IMR-90 (cell line): ENCODE results near the gene CDK6. TPM values are rescaled to one million over a fixed set of nuclear protein-coding genes. Genes with fewer than 3 reads are reported as not detected.

ENCODE experiments used
- ATAC-seq: fragments of 200-7000 bp; cut with Tn5 transposase; 2 replicates; pipeline ENCODE4 v1.9.1; 2020; ENCODE audit warnings: low read depth, mild to moderate bottlenecking, moderate library complexity
- BruUV-seq: library from RNA; stranded (reverse); fragments of 400-500 nt; replicated peaks from 2 replicates; lab custom pipeline; 2021; lab: Mats Ljungman, UMichigan
- CTCF ChIA-PET: fragments of 300-600 bp; formaldehyde crosslinking; extraction: SDS; loops from one replicate; lab custom pipeline; 2021; ENCODE audit warnings: antibody characterized with exemption; lab: Yijun Ruan, JAX
- POLR2A ChIA-PET: fragments of 300-600 bp; sonication (Branson Sonifier 250); formaldehyde crosslinking; loops from one replicate; lab custom pipeline; 2022; ENCODE audit warnings: antibody characterized with exemption; ENCODE audit not compliant: unreplicated experiment; lab: Charles Lee
- DNase-seq: peaks from one replicate; pipeline ENCODE4 v3.0.0; 2013
- H2AFZ ChIP-seq: replicated peaks from 2 replicates; pipeline ENCODE3; 2013; ENCODE audit warnings: low read length, mild to moderate bottlenecking; ENCODE audit not compliant: poor library complexity
- H2AK5ac ChIP-seq: 2 replicates; pipeline ENCODE4 v1.6.1; 2013; ENCODE audit warnings: low read depth, low read length, inconsistent platforms
- H2AK9ac ChIP-seq: replicated peaks from 2 replicates; pipeline ENCODE3; 2013; ENCODE audit warnings: mild to moderate bottlenecking, low read depth, low read length, moderate library complexity; ENCODE audit not compliant: poor library complexity
- H2BK120ac ChIP-seq: 2 replicates; pipeline ENCODE4 v1.6.1; 2013; ENCODE audit warnings: low read depth, low read length, inconsistent platforms
- H2BK15ac ChIP-seq: 3 replicates; pipeline ENCODE4 v1.6.1; 2013; ENCODE audit warnings: low read depth, low read length, inconsistent platforms
- H2BK20ac ChIP-seq: 2 replicates; pipeline ENCODE4 v1.6.1; 2013; ENCODE audit warnings: low read depth, mild to moderate bottlenecking, inconsistent platforms, low read length, moderate library complexity
- H2BK5ac ChIP-seq: 2 replicates; pipeline ENCODE4 v1.6.1; 2013; ENCODE audit warnings: mild to moderate bottlenecking, low read depth, low read length, inconsistent platforms; ENCODE audit not compliant: poor library complexity, severe bottlenecking
- H3K14ac ChIP-seq: replicated peaks from 2 replicates; pipeline ENCODE4 v1.6.1; 2013; ENCODE audit warnings: low read depth, low read length, inconsistent platforms
- H3K18ac ChIP-seq: 2 replicates; pipeline ENCODE4 v1.6.1; 2013; ENCODE audit warnings: low read depth, low read length, control low read depth
- H3K23ac ChIP-seq: 2 replicates; pipeline ENCODE4 v1.6.1; 2013; ENCODE audit warnings: low read depth, low read length, inconsistent platforms
- H3K27ac ChIP-seq: 2 replicates; pipeline ENCODE4 v1.5.1; 2013; ENCODE audit warnings: mild to moderate bottlenecking, control low read depth, low read length; ENCODE audit not compliant: insufficient read depth
- H3K27me3 ChIP-seq: 2 replicates; pipeline ENCODE4 v1.6.1; 2013; ENCODE audit warnings: low read length; ENCODE audit not compliant: control insufficient read depth, insufficient read depth
- H3K36me3 ChIP-seq: 2 replicates; pipeline ENCODE4 v1.6.1; 2013; ENCODE audit warnings: low read length, mixed read lengths; ENCODE audit not compliant: control insufficient read depth, insufficient read depth
- H3K4ac ChIP-seq: 2 replicates; pipeline ENCODE4 v1.6.1; 2013; ENCODE audit warnings: low read depth, low read length, inconsistent platforms
- H3K4me1 ChIP-seq: 2 replicates; pipeline ENCODE4 v1.6.1; 2013; ENCODE audit warnings: low read length, mixed read lengths; ENCODE audit not compliant: control insufficient read depth, insufficient read depth
- H3K4me2 ChIP-seq: 2 replicates; pipeline ENCODE4 v1.6.1; 2013; ENCODE audit warnings: low read depth, mild to moderate bottlenecking, control low read depth, low read length, moderate library complexity
- H3K4me3 ChIP-seq: 2 replicates; pipeline ENCODE4 v1.5.1; 2013; ENCODE audit warnings: low read depth, mild to moderate bottlenecking, control low read depth, low read length, moderate library complexity; ENCODE audit not compliant: insufficient read depth
- H3K56ac ChIP-seq: 2 replicates; pipeline ENCODE4 v1.6.1; 2013; ENCODE audit warnings: low read length, inconsistent platforms; ENCODE audit not compliant: insufficient read depth; ENCODE audit errors: extremely low read depth
- H3K79me1 ChIP-seq, 2 experiments: 2 replicates each; pipeline ENCODE4 v1.6.1; 2013; ENCODE audit warnings: low read length in 2 of 2, inconsistent platforms in 1 of 2, low read depth in 1 of 2
- H3K9ac ChIP-seq: 2 replicates; pipeline ENCODE4 v1.6.1; 2013; ENCODE audit warnings: low read depth, low read length, control low read depth
- H3K9me1 ChIP-seq: 2 replicates; pipeline ENCODE4 v1.6.1; 2013; ENCODE audit warnings: low read length, inconsistent platforms; ENCODE audit not compliant: insufficient read depth
- H3K9me3 ChIP-seq: 2 replicates; pipeline ENCODE4 v1.6.1; 2013; ENCODE audit warnings: low read length; ENCODE audit not compliant: control insufficient read depth, insufficient read depth
- H4K20me1 ChIP-seq: 2 replicates; pipeline ENCODE4 v1.6.1; 2013; ENCODE audit warnings: low read length, inconsistent platforms; ENCODE audit not compliant: insufficient read depth
- H4K5ac ChIP-seq: 2 replicates; pipeline ENCODE4 v1.6.1; 2013; ENCODE audit warnings: mild to moderate bottlenecking, low read depth, low read length, control low read depth
- H4K8ac ChIP-seq, 2 experiments: 2 replicates each; pipeline ENCODE4 v1.6.1; 2013; ENCODE audit warnings: low read depth in 2 of 2, low read length in 2 of 2, control low read depth in 1 of 2, inconsistent platforms in 1 of 2
- H4K91ac ChIP-seq: 2 replicates; pipeline ENCODE4 v1.6.1; 2013; ENCODE audit warnings: low read depth, low read length, inconsistent platforms; ENCODE audit not compliant: insufficient read depth
- BHLHE40 ChIP-seq: fragments of 150-350 bp; IDR thresholded peaks from 2 replicates; pipeline ENCODE4 v1.6.1; 2016; ENCODE audit warnings: mild to moderate bottlenecking, low read depth, low read length
- CHD1 ChIP-seq: IDR thresholded peaks from 2 replicates; pipeline ENCODE4 v1.6.1; 2012; ENCODE audit warnings: low read depth, low read length, improper control_type of control experiment
- MAFK ChIP-seq: IDR thresholded peaks from 2 replicates; pipeline ENCODE4 v1.6.1; 2012; ENCODE audit warnings: low read depth, low read length, improper control_type of control experiment
- MAZ ChIP-seq: IDR thresholded peaks from 2 replicates; pipeline ENCODE4 v1.6.1; 2012; ENCODE audit warnings: low read depth, mild to moderate bottlenecking, low read length, improper control_type of control experiment, moderate library complexity, borderline replicate concordance
- MXI1 ChIP-seq: IDR thresholded peaks from 2 replicates; pipeline ENCODE4 v1.6.1; 2012; ENCODE audit warnings: low read depth, mild to moderate bottlenecking, low read length, moderate library complexity, borderline replicate concordance
- RAD21 ChIP-seq: IDR thresholded peaks from 2 replicates; pipeline ENCODE4 v1.6.1; 2012; ENCODE audit warnings: low read length, improper control_type of control experiment
- RCOR1 ChIP-seq: IDR thresholded peaks from 2 replicates; pipeline ENCODE4 v1.6.1; 2012; ENCODE audit warnings: mild to moderate bottlenecking, low read length, improper control_type of control experiment; ENCODE audit not compliant: insufficient replicate concordance
- RFX5 ChIP-seq: IDR thresholded peaks from 2 replicates; pipeline ENCODE4 v1.8.0; 2012; ENCODE audit warnings: low read depth, mild to moderate bottlenecking, low read length, moderate library complexity
- SMC3 ChIP-seq: fragments of 150-350 bp; IDR thresholded peaks from 2 replicates; pipeline ENCODE4 v1.6.1; 2016; ENCODE audit warnings: low read depth, mild to moderate bottlenecking, antibody characterized with exemption, low read length, moderate library complexity
- USF2 ChIP-seq: fragments of 150-350 bp; IDR thresholded peaks from 2 replicates; pipeline ENCODE4 v1.6.1; 2017; ENCODE audit warnings: mild to moderate bottlenecking, antibody characterized with exemption, low read length, low read depth
- WGBS, 2 experiments: methylation state at CpG; one replicate each; pipeline versions ENCODE4 v1.1.5 to v1.1.7; 2013; ENCODE audit warnings: missing lambda C conversion rate in 2 of 2; ENCODE audit not compliant: insufficient read length in 1 of 2; ENCODE audit errors: extremely low coverage in 2 of 2; 5-methylcytosine and 5-hydroxymethylcytosine counted together
- dilution Hi-C: fragments of 300-500 bp; cut with HindIII; formaldehyde crosslinking; loops from one replicate; pipeline ENCODE4 v1.14.3; 2018; ENCODE audit warnings: low sequenced_read_pairs; ENCODE audit not compliant: unreplicated experiment
- in situ Hi-C: fragments of 300-500 bp; cut with MboI; formaldehyde crosslinking; loops from 3 replicates; pipeline ENCODE4 v1.14.3; 2019; ENCODE audit warnings: low sequenced_read_pairs, inconsistent platforms, mixed read lengths
- intact Hi-C: fragments of 100-400 bp; cut with micrococcal nuclease; formaldehyde crosslinking; loops from 2 replicates; pipeline ENCODE4 v1.10.0; 2022
- polyA plus RNA-seq, 3 experiments: library from polyadenylated mRNA; depleted of rRNA; stranded (reverse); fragments of >200 nt; gene quantifications; 2 replicates each; pipeline ENCODE4 v1.2.3, GENCODE V29; 2012; ENCODE audit warnings: low replicate concordance in 1 of 3
- total RNA-seq: library from RNA; depleted of rRNA; stranded (reverse); fragments of >200 nt; gene quantifications from 2 replicates; pipeline ENCODE4 v1.2.3, GENCODE V29; 2012

The CDK6 gene
- total and polyA plus RNA-seq, 2 of the 4 experiments (the other 2 are of a cell fraction), result 21.5 to 195 TPM

GRCh38 chr7:92704858-92705257 is 131.5 kb downstream of the CDK6 start:
- H4K5ac ChIP-seq, result no peak overlapping the region
- H3K9me1 ChIP-seq, result peaks cover 16% of the 10 kb centered on the region
- in situ Hi-C loops (no loop called here), dilution Hi-C loops (no loop called here), intact Hi-C loops (no loop called here)
- H3K4me3 ChIP-seq, result no peak overlapping the region
- H3K79me1 ChIP-seq, result peaks cover 36 to 52% of the 10 kb centered on the region in 2 experiments
- ATAC-seq (no peak), DNase-seq (no peak)
- H4K91ac ChIP-seq, result no peak overlapping the region
- H2BK20ac ChIP-seq, result no peak overlapping the region
- ChIA-PET POLR2A (no interaction called here), CTCF (no interaction called here)
- no peak overlapping the region for H3K27ac ChIP-seq
- TF ChIP-seq USF2 (no peak), BHLHE40 (no peak), RAD21 (no peak), CHD1 (no peak), MAZ (no peak), RFX5 (no peak), MXI1 (no peak), SMC3 (no peak), MAFK (no peak), RCOR1 (no peak)
- no peak overlapping the region for H3K4me2 ChIP-seq
- no TSS peak for BruUV-seq
- H2AK5ac ChIP-seq, result no peak overlapping the region
- no peak overlapping the region for H3K23ac ChIP-seq
- H2BK15ac ChIP-seq, result no peak overlapping the region
- H3K18ac ChIP-seq, result no peak overlapping the region
- H3K27me3 ChIP-seq, result no peaks in the 10 kb centered on the region
- no peak overlapping the region for H3K9ac ChIP-seq
- no peak overlapping the region for H2AK9ac ChIP-seq
- no peak overlapping the region for H2AFZ ChIP-seq
- H3K4ac ChIP-seq, result no peak overlapping the region
- no CpG with 5 or more reads among the region's 3 CpGs for WGBS, 2 experiments
- H3K14ac ChIP-seq, result no peak overlapping the region
- H2BK120ac ChIP-seq, result no peak overlapping the region
- H3K56ac ChIP-seq, result no peak overlapping the region
- peaks cover 12% of the 10 kb centered on the region for H3K4me1 ChIP-seq
- peaks cover 5% of the 10 kb centered on the region; the same call in 1 of the 2 replicates for H4K20me1 ChIP-seq
- no peak overlapping the region for H4K8ac ChIP-seq
- peaks cover 7% of the 10 kb centered on the region for H3K36me3 ChIP-seq
- no peak overlapping the region for H2BK5ac ChIP-seq
- H3K9me3 ChIP-seq, result peaks cover 4% of the 10 kb centered on the region; the same call in 1 of the 2 replicates
